ENCODE data around the gene GRIK3. TPM values are rescaled to one million over a fixed set of nuclear protein-coding genes. Genes with fewer than 3 reads are reported as not detected.

Gene GRIK3
- total and polyA plus RNA-seq, 4 donors = 0.03 to 0.08 (median 0.05) TPM; not detected in 1

DNA sequence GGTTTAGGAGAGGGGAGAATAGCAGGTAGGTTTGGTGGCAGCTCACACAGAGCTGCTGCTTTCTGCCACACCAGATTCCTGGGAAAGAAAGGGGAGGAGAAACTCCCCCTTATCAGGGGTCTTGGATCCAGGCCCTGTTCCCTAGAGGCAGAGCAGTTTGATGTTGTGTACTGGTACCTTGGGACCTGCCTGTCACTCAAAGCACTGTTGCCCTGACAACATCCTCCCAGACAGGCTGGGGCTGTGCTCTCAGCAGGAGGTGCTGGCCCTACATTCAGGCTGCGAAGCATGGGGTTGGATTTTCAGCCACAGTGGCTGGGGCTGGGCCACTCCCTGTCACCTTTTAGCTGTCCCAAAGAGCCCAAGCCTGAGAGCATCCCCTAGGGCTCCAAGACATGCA lies 188.0 kb downstream of the GRIK3 start:
- Histone ChIP-seq H3K9me3 (ENCODE audit: control insufficient read depth in 4 of 4, low read length in 3 of 4) (no peaks in the 10 kb centered on the region), H3K4me3 (ENCODE audit: low read depth in 1 of 3, low read length in 3 of 3) (no peak overlapping the region), H3K36me3 (ENCODE audit: control insufficient read depth in 4 of 4, insufficient read depth in 3 of 4, low read depth in 1 of 4, low read length in 3 of 4) (no peaks in the 10 kb centered on the region), H3K27ac (ENCODE audit: low read depth in 1 of 2, low read length in 2 of 2) (no peak overlapping the region), H3K9ac (ENCODE audit: low read depth in 1 of 2, low read length in 2 of 2) (no peak overlapping the region), H3K27me3 (ENCODE audit: control insufficient read depth in 4 of 4, insufficient read depth in 4 of 4, low read length in 3 of 4) (peaks cover 0 to 18% (median 2%) of the 10 kb centered on the region in 4 donors), H3K4me1 (ENCODE audit: control insufficient read depth in 4 of 4, insufficient read depth in 4 of 4, low read length in 3 of 4) (no peaks in the 10 kb centered on the region)
- no peak for DNase-seq (ENCODE audit: low spot score)
- 44% methylated on average over 1 of the region's 1 CpG for WGBS
- TF ChIP-seq EGR1 (IDR thresholded peaks at IDR 0.05; ENCODE audit: low read depth in 2 of 2) (no peak), GABPA (IDR thresholded peaks at IDR 0.05 in 1 of 2, conservative IDR thresholded peaks at IDR 0.05 in 1 of 2) (no peak), HNF4G (IDR thresholded peaks at IDR 0.05) (no peak), FOXA1 (IDR thresholded peaks at IDR 0.05) (no peak), JUND (IDR thresholded peaks at IDR 0.05) (no peak), HNF4A (conservative IDR thresholded peaks at IDR 0.05) (no peak), ZBTB33 (IDR thresholded peaks at IDR 0.05) (no peak), ATF3 (IDR thresholded peaks at IDR 0.05) (no peak), TAF1 (conservative IDR thresholded peaks at IDR 0.05) (no peak), SP1 (IDR thresholded peaks at IDR 0.05) (no peak), RAD21 (IDR thresholded peaks at IDR 0.05) (no peak), RXRA (IDR thresholded peaks at IDR 0.05) (no peak), FOXA2 (IDR thresholded peaks at IDR 0.05) (no peak), NR2F2 (IDR thresholded peaks at IDR 0.05) (no peak), REST (IDR thresholded peaks at IDR 0.05) (no peak), CTCF (IDR thresholded peaks at IDR 0.05; ENCODE audit: low read depth, low read length, missing input control) (no peak)
- TF ChIP-seq, protein P1, sequence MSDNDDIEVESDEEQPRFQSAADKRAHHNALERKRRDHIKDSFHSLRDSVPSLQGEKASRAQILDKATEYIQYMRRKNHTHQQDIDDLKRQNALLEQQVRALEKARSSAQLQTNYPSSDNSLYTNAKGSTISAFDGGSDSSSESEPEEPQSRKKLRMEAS (IDR thresholded peaks at IDR 0.05) = no peak

GRCh38 chr1:36845802-36846201 lies 188.5 kb downstream of the GRIK3 start:
- Histone ChIP-seq H3K27ac (ENCODE audit: low read depth in 1 of 2, low read length in 2 of 2) (no peak overlapping the region), H3K4me3 (ENCODE audit: low read depth in 1 of 3, low read length in 3 of 3) (no peak overlapping the region), H3K4me1 (ENCODE audit: control insufficient read depth in 4 of 4, insufficient read depth in 4 of 4, low read length in 3 of 4) (no peaks in the 10 kb centered on the region), H3K9ac (ENCODE audit: low read depth in 1 of 2, low read length in 2 of 2) (no peak overlapping the region), H3K36me3 (ENCODE audit: control insufficient read depth in 4 of 4, insufficient read depth in 3 of 4, low read depth in 1 of 4, low read length in 3 of 4) (no peaks in the 10 kb centered on the region), H3K27me3 (ENCODE audit: control insufficient read depth in 4 of 4, insufficient read depth in 4 of 4, low read length in 3 of 4) (peaks cover 0 to 18% (median 3%) of the 10 kb centered on the region in 4 donors), H3K9me3 (ENCODE audit: control insufficient read depth in 4 of 4, low read length in 3 of 4) (no peaks in the 10 kb centered on the region)
- 73% methylated on average over 14 of the region's 14 CpGs for WGBS
- no peak for DNase-seq (ENCODE audit: low spot score)
- TF ChIP-seq NR2F2 (IDR thresholded peaks at IDR 0.05) (no peak), FOXA2 (IDR thresholded peaks at IDR 0.05) (no peak), ATF3 (IDR thresholded peaks at IDR 0.05) (no peak), CTCF (IDR thresholded peaks at IDR 0.05; ENCODE audit: low read depth, low read length, missing input control) (no peak), TAF1 (conservative IDR thresholded peaks at IDR 0.05) (no peak), EGR1 (IDR thresholded peaks at IDR 0.05; ENCODE audit: low read depth in 2 of 2) (no peak)

All from liver (tissue), 9 donors.